Lower lobe of right lung (tissue), 2 donors: ENCODE results near the gene ELP4. TPM values are rescaled to one million over a fixed set of nuclear protein-coding genes. Genes with fewer than 3 reads are reported as not detected.

Experiments used
- ATAC-seq, 2 donors: fragments of 200-7000 bp; cut with Tn5 transposase; one replicate each; pipeline ENCODE4 v1.9.1; 2020 to 2022; ENCODE audit warnings: mild to moderate bottlenecking in 2 of 2, moderate library complexity in 2 of 2
- DNase-seq: peaks from one replicate; pipeline ENCODE4 v3.0.0-alpha.2; 2020
- H3K27ac ChIP-seq: fragments of 200-600 bp; one replicate; pipeline ENCODE4 v1.8.0; 2022
- H3K27me3 ChIP-seq: fragments of 200-600 bp; one replicate; pipeline ENCODE4 v1.8.0; 2022; ENCODE audit warnings: low read depth
- H3K36me3 ChIP-seq: fragments of 200-600 bp; one replicate; pipeline ENCODE4 v1.8.0; 2022; ENCODE audit warnings: mild to moderate bottlenecking
- H3K4me1 ChIP-seq: fragments of 200-600 bp; one replicate; pipeline ENCODE4 v1.8.0; 2022
- H3K4me3 ChIP-seq: fragments of 200-600 bp; one replicate; pipeline ENCODE4 v1.8.0; 2022; ENCODE audit warnings: mild to moderate bottlenecking
- H3K9me3 ChIP-seq: fragments of 200-600 bp; one replicate; pipeline ENCODE4 v1.8.0; 2022
- CTCF ChIP-seq: fragments of 200-600 bp; IDR thresholded peaks from one replicate; pipeline ENCODE4 v1.8.0; 2022; ENCODE audit warnings: antibody characterized with exemption, mild to moderate bottlenecking
- intact Hi-C: fragments of 100-400 bp; cut with DNase I; formaldehyde crosslinking; loops from one replicate; pipeline ENCODE4 v1.11.0; 2022
- total RNA-seq: library from RNA; stranded (reverse); fragmentation: NEBNext Ultra II Directional; extraction: Animal tissue kit (Norgen Biotek cat#: 25700); gene quantifications from one replicate; pipeline ENCODE4 v1.2.1, GENCODE V29; 2021
- donor health status: DM: no; HTN: yes; CAD: no; lungs with severe emphysema.

ELP4 gene
- total RNA-seq, 1 donor from 2014 or later, result 22.1 TPM

DNA sequence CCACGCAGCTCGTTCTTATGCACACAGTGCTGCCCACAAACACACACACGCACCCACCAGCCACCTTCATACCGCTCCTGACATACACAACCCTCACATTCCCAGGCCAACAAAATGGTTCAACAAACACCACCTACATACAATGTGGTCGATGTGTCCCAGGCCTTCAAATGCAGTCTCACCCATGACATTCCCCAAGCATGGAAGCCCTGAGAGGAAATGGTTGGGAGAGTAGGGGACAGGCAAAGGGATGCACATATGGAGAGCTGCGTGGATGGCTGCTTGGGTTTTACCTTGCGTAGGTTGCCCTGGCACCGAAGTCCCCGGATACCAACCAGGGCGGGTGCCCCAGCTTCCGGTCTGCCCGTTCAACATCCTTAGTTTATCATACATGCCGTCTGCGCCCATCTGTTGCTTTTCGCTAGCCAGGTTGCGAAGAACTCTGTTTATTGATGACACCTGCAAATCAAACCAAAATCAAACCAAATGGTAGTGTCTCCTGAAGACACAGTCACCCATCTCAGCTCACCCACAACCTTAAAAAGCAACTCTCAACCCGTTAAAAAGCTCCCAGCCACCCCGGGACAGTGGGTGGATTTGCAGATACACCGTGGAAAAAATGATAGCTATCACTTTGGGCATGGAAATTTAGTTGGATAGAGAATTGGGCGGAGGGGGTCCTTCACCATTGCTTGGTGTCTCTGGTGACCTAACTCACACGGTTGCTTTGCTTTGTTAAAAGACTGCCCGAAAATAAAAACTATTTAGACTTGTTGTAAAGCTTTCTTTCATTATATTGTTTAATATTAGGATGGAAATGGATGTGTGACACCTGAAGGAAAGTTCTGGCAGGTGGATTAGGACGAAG is 291.1 kb downstream of the ELP4 start:
- H3K27ac ChIP-seq, result no peak overlapping the region
- TF ChIP-seq CTCF, result no peak
- peaks cover 26% of the 10 kb centered on the region for H3K4me1 ChIP-seq
- peaks cover 96% of the 10 kb centered on the region for H3K27me3 ChIP-seq
- ATAC-seq (no peak), DNase-seq (no peak)
- H3K4me3 ChIP-seq, result no peak overlapping the region
- H3K9me3 ChIP-seq, result no peaks in the 10 kb centered on the region
- intact Hi-C loops, result no loop called here
- no peaks in the 10 kb centered on the region for H3K36me3 ChIP-seq

DNA sequence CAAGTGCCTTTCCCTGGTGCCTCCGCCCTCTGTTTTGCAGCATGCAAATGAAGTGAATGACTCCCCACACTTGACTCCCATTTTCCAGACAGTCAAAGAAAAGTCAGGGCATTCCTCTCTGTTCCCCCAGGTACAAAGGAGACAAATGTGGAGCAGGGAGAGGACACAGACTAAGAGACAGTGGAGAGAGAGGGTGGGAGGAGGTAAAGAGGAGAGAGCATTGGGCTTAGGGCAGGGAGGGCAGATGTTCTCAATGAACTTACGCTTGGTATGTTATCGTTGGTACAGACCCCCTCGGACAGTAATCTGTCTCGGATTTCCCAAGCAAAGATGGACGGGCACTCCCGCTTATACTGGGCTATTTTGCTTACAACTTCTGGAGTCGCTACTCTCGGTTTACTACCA is 291.7 kb downstream of the ELP4 start:
- ATAC-seq (no peak), DNase-seq (no peak)
- H3K4me1 ChIP-seq, result peaks cover 27% of the 10 kb centered on the region
- intact Hi-C loops, result no loop called here
- no peak for TF ChIP-seq CTCF
- H3K36me3 ChIP-seq, result no peaks in the 10 kb centered on the region
- no peaks in the 10 kb centered on the region for H3K9me3 ChIP-seq
- H3K27ac ChIP-seq, result no peak overlapping the region
- H3K4me3 ChIP-seq, result no peak overlapping the region
- peaks cover 97% of the 10 kb centered on the region for H3K27me3 ChIP-seq

- no peak for ATAC-seq
Measured at GRCh38 chr11:31802000-31802551, 292.5 kb downstream of the ELP4 start.

DNA sequence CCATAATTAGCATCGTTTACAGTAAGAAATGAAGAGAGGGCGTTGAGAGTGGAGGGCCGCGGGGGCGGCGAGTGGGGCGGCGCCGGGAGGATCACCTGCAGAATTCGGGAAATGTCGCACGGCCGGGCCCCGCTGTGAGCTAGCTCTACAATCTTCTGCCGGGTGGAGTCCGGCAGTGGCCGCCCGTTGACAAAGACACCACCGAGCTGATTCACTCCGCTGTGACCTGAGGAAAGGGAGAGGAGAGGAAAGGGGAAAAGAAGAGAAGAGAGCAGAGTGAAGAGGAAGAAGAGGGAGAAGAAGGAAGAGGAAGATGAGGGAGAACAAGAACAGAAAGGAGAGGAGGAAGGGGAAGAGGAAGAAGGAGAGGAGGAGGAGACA is 293.0 kb downstream of the ELP4 start:
- Histone ChIP-seq H3K27me3 (peaks cover 98% of the 10 kb centered on the region), H3K4me3 (no peak overlapping the region), H3K27ac (no peak overlapping the region), H3K36me3 (no peaks in the 10 kb centered on the region), H3K4me1 (peaks cover 27% of the 10 kb centered on the region), H3K9me3 (no peaks in the 10 kb centered on the region)
- ATAC-seq, result no peak
- TF ChIP-seq CTCF, result no peak
- intact Hi-C loops, result no loop called here
- no peak for DNase-seq

More at GRCh38 chr11:31802000-31802551, 292.5 kb downstream of the ELP4 start:
- Histone ChIP-seq H3K4me1 (peaks cover 27% of the 10 kb centered on the region), H3K27ac (no peak overlapping the region), H3K27me3 (peaks cover 98% of the 10 kb centered on the region), H3K9me3 (no peaks in the 10 kb centered on the region), H3K36me3 (no peaks in the 10 kb centered on the region), H3K4me3 (no peak overlapping the region)
- no peak for DNase-seq
- intact Hi-C loops, result no loop called here
- TF ChIP-seq CTCF, result no peak

DNA sequence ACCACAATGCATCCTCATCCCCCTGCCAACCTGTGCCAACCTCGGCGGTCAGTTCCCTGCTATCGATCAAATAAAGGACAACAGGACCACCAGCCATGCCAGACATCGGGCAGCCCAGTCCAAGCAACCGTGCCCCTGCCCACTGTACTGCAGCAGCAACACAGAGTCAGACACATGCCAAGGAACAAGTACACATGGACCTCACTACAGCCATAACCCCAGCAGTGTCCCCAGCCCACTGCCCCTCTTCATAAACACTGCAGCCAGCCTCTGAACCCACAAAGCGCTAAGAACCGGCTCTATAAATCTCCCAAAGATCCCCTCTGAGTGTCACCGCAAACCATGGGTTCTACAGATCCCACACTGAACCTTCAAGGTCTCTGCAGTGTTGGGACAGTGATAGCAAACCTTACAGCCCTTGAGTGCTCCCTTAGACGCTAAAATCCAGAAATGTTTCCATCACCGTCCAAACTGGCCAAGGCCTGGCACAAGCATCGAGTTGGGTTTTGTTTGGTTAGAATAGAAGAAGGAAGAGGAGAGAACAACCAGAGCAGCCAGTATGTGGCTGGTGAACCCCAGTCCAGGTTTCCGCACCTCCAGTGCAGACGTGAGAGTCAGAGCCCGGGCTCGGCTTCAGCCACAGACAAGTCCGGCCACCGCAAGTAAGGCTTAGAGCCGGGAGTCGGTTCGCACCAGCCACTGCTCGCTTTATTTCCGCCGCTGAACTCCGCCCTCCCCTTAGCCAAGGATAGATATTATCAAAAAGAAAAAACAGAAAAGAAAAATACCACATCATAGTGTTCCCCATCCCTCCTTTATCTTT is 293.6 kb downstream of the ELP4 start:
- Histone ChIP-seq H3K9me3 (no peaks in the 10 kb centered on the region), H3K27ac (no peak overlapping the region), H3K36me3 (no peaks in the 10 kb centered on the region), H3K27me3 (peaks cover 98% of the 10 kb centered on the region), H3K4me1 (peaks cover 27% of the 10 kb centered on the region), H3K4me3 (no peak overlapping the region)
- ATAC-seq (no peak), DNase-seq (no peak)
- intact Hi-C loops, result no loop called here
- TF ChIP-seq CTCF, result no peak
